Smooth muscle cell (in vitro differentiated cells): ENCODE data around the gene DLAT. TPM values are rescaled to one million over a fixed set of nuclear protein-coding genes. Genes with fewer than 3 reads are reported as not detected.
A peak's percentile ranks its signal among the peaks of the same experiment; 100 is the strongest.

ENCODE experiments used
- DNase-seq: peaks from one replicate; lab custom pipeline; 2025; ENCODE audit not compliant: unreplicated experiment; lab: John Stamatoyannopoulos, UW
- H2AFZ ChIP-seq: fragments of 200-600 bp; sonication (generic); 2 replicates; pipeline ENCODE4 v1.6.0; 2016; ENCODE audit warnings: antibody characterized with exemption, low read depth, mild to moderate bottlenecking
- H3F3A ChIP-seq: fragments of 200-600 bp; sonication (generic); 2 replicates; pipeline ENCODE4 v1.6.0; 2017; ENCODE audit warnings: antibody characterized with exemption, low read depth
- H3K27ac ChIP-seq: fragments of 200-600 bp; sonication (generic); 2 replicates; pipeline ENCODE4 v1.5.1; 2016; ENCODE audit warnings: low read depth, mild to moderate bottlenecking
- H3K27me3 ChIP-seq: fragments of 200-600 bp; sonication (generic); 2 replicates; pipeline ENCODE4 v1.6.1; 2016; ENCODE audit warnings: low read depth, mild to moderate bottlenecking
- H3K36me3 ChIP-seq: fragments of 200-600 bp; sonication (generic); 2 replicates; pipeline ENCODE4 v1.5.1; 2016; ENCODE audit warnings: low read depth
- H3K4me1 ChIP-seq: fragments of 200-600 bp; sonication (generic); 2 replicates; pipeline ENCODE4 v1.5.1; 2016; ENCODE audit warnings: low read depth
- H3K4me2 ChIP-seq: fragments of 200-600 bp; sonication (generic); 2 replicates; pipeline ENCODE4 v1.6.0; 2016; ENCODE audit warnings: mild to moderate bottlenecking
- H3K4me3 ChIP-seq: fragments of 200-600 bp; sonication (generic); 2 replicates; pipeline ENCODE4 v1.5.1; 2016; ENCODE audit warnings: mild to moderate bottlenecking
- H3K79me2 ChIP-seq: fragments of 200-600 bp; sonication (generic); 2 replicates; pipeline ENCODE4 v1.6.0; 2016; ENCODE audit warnings: low read depth, mild to moderate bottlenecking
- H3K9ac ChIP-seq: fragments of 200-600 bp; sonication (generic); 2 replicates; pipeline ENCODE4 v1.6.0; 2016; ENCODE audit warnings: low read depth
- H3K9me3 ChIP-seq: fragments of 200-600 bp; sonication (generic); replicated peaks from 2 replicates; pipeline ENCODE4 v1.5.1; 2016; ENCODE audit warnings: low read depth
- H4K20me1 ChIP-seq: fragments of 200-600 bp; sonication (generic); 2 replicates; pipeline ENCODE4 v1.6.0; 2016; ENCODE audit warnings: low read depth
- CTCF ChIP-seq: fragments of 200-600 bp; sonication (generic); IDR thresholded peaks from 2 replicates; pipeline ENCODE4 v1.5.1; 2017; ENCODE audit warnings: borderline replicate concordance, mild to moderate bottlenecking, antibody characterized with exemption; ENCODE audit not compliant: insufficient read depth, poor library complexity, severe bottlenecking
- WGBS: methylation state at CpG from one replicate; pipeline ENCODE4 v1.1.7; 2016; ENCODE audit warnings: low lambda C conversion rate; 5-methylcytosine and 5-hydroxymethylcytosine counted together
- polyA plus RNA-seq: library from polyadenylated mRNA; unstranded; fragments of >200 nt; fragmentation: Nextera tagmentation; extraction: Ambion mirVana; gene quantifications from 2 replicates; pipeline ENCODE4 v1.2.1, GENCODE V29; 2016
- total RNA-seq: library from RNA; depleted of rRNA; stranded (reverse); fragments of >200 nt; gene quantifications from 2 replicates; pipeline ENCODE4 v1.2.3, GENCODE V29; 2014

DLAT gene
- total and polyA plus RNA-seq, 2 experiments from 2014 or later = 23.6 to 23.8 TPM

GRCh38 chr11:112097734-112098528, 72.7 kb downstream of the DLAT start:
- Histone ChIP-seq H3K79me2 (no peaks in the 10 kb centered on the region), H3K4me3 (no peak overlapping the region), H3K27me3 (no peaks in the 10 kb centered on the region), H3K36me3 (no peaks in the 10 kb centered on the region), H3K4me2 (no peak overlapping the region), H3K9me3 (no peaks in the 10 kb centered on the region), H3F3A (peaks cover 3% of the 10 kb centered on the region), H2AFZ (no peak overlapping the region), H4K20me1 (no peaks in the 10 kb centered on the region), H3K27ac (no peak overlapping the region), H3K9ac (no peak overlapping the region), H3K4me1 (no peaks in the 10 kb centered on the region)
- 95% methylated on average over 11 of the region's 11 CpGs for WGBS
- no peak for DNase-seq
- no peak for TF ChIP-seq CTCF

GRCh38 chr11:112100462-112100861, 75.3 kb downstream of the DLAT start:
- no peak for DNase-seq
- no peak overlapping the region for H2AFZ ChIP-seq

GRCh38 chr11:112103446-112103845, 78.2 kb downstream of the DLAT start:
- no peak for TF ChIP-seq CTCF
- Histone ChIP-seq H3K9me3 (no peaks in the 10 kb centered on the region), H3K9ac (no peak overlapping the region), H3K36me3 (no peaks in the 10 kb centered on the region), H4K20me1 (no peaks in the 10 kb centered on the region), H3K27ac (no peak overlapping the region), H3K27me3 (no peaks in the 10 kb centered on the region), H3K4me2 (no peak overlapping the region), H3K4me1 (no peaks in the 10 kb centered on the region), H3K79me2 (no peaks in the 10 kb centered on the region), H3F3A (peaks cover 3% of the 10 kb centered on the region), H2AFZ (no peak overlapping the region), H3K4me3 (no peak overlapping the region)
- DNase-seq = no peak
- 94% methylated on average over 6 of the region's 6 CpGs for WGBS

More at GRCh38 chr11:112100462-112100861, 75.3 kb downstream of the DLAT start:
- H3K4me3 ChIP-seq = no peak overlapping the region
- H3K27me3 ChIP-seq = no peaks in the 10 kb centered on the region
- no peaks in the 10 kb centered on the region for H3K36me3 ChIP-seq
- no peak for TF ChIP-seq CTCF
- 54% methylated on average over 2 of the region's 2 CpGs for WGBS
- no peaks in the 10 kb centered on the region for H3K9me3 ChIP-seq
- no peaks in the 10 kb centered on the region for H4K20me1 ChIP-seq
- H3F3A ChIP-seq = peaks cover 3% of the 10 kb centered on the region
- H3K4me2 ChIP-seq = peak overlapping the region; percentile 3
- H3K9ac ChIP-seq = no peak overlapping the region
- no peaks in the 10 kb centered on the region for H3K79me2 ChIP-seq
- H3K4me1 ChIP-seq = no peaks in the 10 kb centered on the region
- peak overlapping the region; percentile 64 for H3K27ac ChIP-seq

- H3K36me3 ChIP-seq = no peaks in the 10 kb centered on the region
- H3K27me3 ChIP-seq = no peaks in the 10 kb centered on the region
Measured at GRCh38 chr11:112106070-112106469, 80.9 kb downstream of the DLAT start.

More at GRCh38 chr11:112106070-112106469, 80.9 kb downstream of the DLAT start:
- Histone ChIP-seq H3K27ac (no peak overlapping the region), H4K20me1 (no peaks in the 10 kb centered on the region), H3K9me3 (no peaks in the 10 kb centered on the region), H3K4me1 (no peaks in the 10 kb centered on the region), H3F3A (peaks cover 2% of the 10 kb centered on the region), H3K79me2 (no peaks in the 10 kb centered on the region), H3K4me2 (no peak overlapping the region), H3K9ac (no peak overlapping the region), H3K4me3 (no peak overlapping the region), H2AFZ (no peak overlapping the region)
- no peak for DNase-seq
- no peak for TF ChIP-seq CTCF
- 92% methylated on average over 8 of the region's 8 CpGs for WGBS
